Endothelial cell of umbilical vein (primary cell): ENCODE measurements around the gene WDPCP.

ENCODE experiments used
- CTCF ChIP-seq, 2 donors: IDR thresholded peaks; 1 replicate in 1 of 2; 2 replicates in 1 of 2; pipeline ENCODE4 v1.5.1; 2011; ENCODE audit warnings: low read length in 2 of 2, mild to moderate bottlenecking in 2 of 2, moderate library complexity in 2 of 2, control low read depth in 1 of 2, inconsistent platforms in 1 of 2, low read depth in 1 of 2; ENCODE audit not compliant: insufficient read depth in 1 of 2; ENCODE audit errors: extremely low read depth in 1 of 2
- EZH2 ChIP-seq: IDR thresholded peaks from 2 replicates; pipeline ENCODE4 v1.6.1; 2012; ENCODE audit warnings: borderline replicate concordance, low read depth, mild to moderate bottlenecking, moderate library complexity, low read length, inconsistent platforms; ENCODE audit not compliant: severe bottlenecking
- FOS ChIP-seq: IDR thresholded peaks from 2 replicates; pipeline ENCODE4 v1.6.1; 2011; ENCODE audit warnings: mild to moderate bottlenecking, low read length, moderate library complexity, borderline replicate concordance; ENCODE audit not compliant: insufficient read depth
- MAX ChIP-seq: IDR thresholded peaks from 2 replicates; pipeline ENCODE4 v1.6.1; 2011; ENCODE audit not compliant: insufficient read depth, insufficient read length
- POLR2A ChIP-seq: IDR thresholded peaks from 2 replicates; pipeline ENCODE4 v1.6.1; 2012; ENCODE audit warnings: low read depth, mild to moderate bottlenecking, control low read depth, low read length
- POLR2AphosphoS5 ChIP-seq: IDR thresholded peaks from 2 replicates; pipeline ENCODE4 v1.6.1; 2012; ENCODE audit warnings: low read depth, mild to moderate bottlenecking, control low read depth, low read length, moderate library complexity; ENCODE audit not compliant: insufficient read depth

GRCh38 chr2:63555299-63555698 is 33.0 kb downstream of the WDPCP start:
- TF ChIP-seq CTCF (IDR thresholded peaks at IDR 0.05; ENCODE audit: extremely low read depth in 1 of 2, insufficient read depth in 1 of 2, low read depth in 1 of 2, low read length in 2 of 2), result no peak
- no peak for TF ChIP-seq POLR2AphosphoS5
- no peak for TF ChIP-seq EZH2
- TF ChIP-seq POLR2A, result no peak
- no peak for TF ChIP-seq FOS
- TF ChIP-seq MAX, result no peak
